HG03060 (cell line): ENCODE data around the gene PRMT5.
"Not testable (repeated sequence)": the region's sequence is repeated elsewhere in the genome, so short reads cannot be mapped to it uniquely, and the experiment has no call there.

ENCODE experiments used
- ATAC-seq: cut with Tn5 transposase; IDR thresholded peaks from one replicate; pipeline ENCODE4 v1.9.1; 2021; ENCODE audit warnings: low read depth, moderate number of reproducible peaks; ENCODE audit not compliant: unreplicated experiment

Gene PRMT5

DNA sequence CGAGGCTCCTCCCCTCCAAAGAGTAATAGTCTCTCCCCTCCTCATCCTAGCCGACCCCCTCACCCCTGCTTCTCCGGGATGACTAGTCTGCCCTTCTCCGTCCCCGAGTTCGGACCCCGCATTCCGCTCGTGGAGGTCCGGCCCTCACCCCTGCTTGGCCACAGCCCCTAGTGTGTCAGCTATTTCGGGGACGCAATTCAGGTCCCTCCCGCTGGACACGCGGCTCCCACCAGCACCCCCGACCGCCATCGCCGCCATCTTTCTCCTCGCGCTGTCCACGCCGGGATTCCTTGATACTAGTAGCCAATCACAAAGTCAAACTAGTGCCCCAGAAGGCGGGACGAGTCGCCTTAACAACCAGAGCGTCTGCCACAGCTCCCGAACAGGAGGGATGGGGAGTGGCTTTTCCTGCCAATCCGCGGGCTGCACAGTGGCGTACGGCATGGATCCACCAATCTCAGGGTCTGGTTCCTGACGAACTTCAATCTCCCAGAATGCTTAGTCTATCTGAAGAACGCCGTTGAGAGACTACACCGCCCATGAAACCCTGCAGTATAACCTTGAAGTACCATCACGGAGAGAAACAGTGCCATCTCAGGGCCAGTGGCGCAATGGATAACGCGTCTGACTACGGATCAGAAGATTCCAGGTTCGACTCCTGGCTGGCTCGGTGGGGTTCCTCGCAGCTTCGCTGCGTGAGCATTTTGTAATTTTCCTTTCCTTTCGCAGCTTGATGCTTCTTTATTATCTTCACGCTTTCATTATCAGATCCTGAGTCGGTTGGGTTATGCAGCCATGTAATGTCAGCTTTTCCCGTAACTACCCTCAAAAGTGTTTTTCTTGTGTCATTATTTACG, at the start of gene PRMT5:
Gene PRMT5 (minus strand): TSS at position 273 of the 857 bp plus-strand sequence. CDS start 15 bp downstream, at position 258.
- peak; percentile 87 for ATAC-seq

- ATAC-seq, result no peak
Measured at GRCh38 chr14:22978487-22978837, 49.3 kb upstream of the PRMT5 start.

DNA sequence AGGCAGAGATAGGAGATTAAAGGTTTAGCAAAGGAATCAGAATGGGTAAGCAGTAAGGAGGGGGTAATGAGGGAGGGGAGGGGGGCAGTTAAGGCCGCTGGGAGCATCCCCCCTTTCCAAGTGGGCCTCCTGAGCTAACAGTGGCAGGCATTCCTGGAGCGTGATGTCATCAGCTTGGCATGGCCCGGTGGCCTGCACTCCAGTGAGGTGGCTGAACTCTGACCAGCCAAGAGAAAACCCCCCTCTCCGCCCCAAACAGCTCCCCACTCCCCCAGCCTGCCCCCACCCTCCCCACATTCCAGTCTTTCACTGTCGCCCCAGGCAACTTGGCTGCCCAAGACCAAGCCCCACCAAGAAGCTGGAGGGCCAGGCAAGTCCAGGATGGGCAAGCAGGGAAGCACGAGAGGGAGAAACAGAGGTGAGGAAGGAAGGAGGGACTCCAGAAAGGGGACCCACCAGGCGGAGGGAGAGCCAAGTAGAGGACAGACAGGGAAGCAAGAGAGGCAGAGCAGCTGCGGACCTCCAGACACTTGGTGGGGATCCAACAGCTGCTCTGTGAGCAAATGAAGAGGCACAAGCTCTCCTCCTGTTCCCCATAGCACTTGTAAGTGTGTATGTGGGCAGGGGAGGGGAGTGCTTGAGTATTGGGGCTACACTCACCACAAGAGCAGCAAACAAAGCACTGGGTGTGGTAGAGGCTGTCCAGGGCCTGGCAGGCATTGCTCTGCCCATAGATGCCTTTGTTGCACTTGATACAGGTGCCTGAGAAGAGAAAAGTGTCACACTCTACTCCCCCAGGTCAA, 48.7 kb upstream of the PRMT5 start:
- ATAC-seq, result no peak

- no peak for ATAC-seq
Measured at GRCh38 chr14:22977434-22977683, 48.2 kb upstream of the PRMT5 start.

- no peak for ATAC-seq
Measured at GRCh38 chr14:22976620-22977433, 47.7 kb upstream of the PRMT5 start.

GRCh38 chr14:22974530-22975313, 45.5 kb upstream of the PRMT5 start:
- no peak for ATAC-seq

DNA sequence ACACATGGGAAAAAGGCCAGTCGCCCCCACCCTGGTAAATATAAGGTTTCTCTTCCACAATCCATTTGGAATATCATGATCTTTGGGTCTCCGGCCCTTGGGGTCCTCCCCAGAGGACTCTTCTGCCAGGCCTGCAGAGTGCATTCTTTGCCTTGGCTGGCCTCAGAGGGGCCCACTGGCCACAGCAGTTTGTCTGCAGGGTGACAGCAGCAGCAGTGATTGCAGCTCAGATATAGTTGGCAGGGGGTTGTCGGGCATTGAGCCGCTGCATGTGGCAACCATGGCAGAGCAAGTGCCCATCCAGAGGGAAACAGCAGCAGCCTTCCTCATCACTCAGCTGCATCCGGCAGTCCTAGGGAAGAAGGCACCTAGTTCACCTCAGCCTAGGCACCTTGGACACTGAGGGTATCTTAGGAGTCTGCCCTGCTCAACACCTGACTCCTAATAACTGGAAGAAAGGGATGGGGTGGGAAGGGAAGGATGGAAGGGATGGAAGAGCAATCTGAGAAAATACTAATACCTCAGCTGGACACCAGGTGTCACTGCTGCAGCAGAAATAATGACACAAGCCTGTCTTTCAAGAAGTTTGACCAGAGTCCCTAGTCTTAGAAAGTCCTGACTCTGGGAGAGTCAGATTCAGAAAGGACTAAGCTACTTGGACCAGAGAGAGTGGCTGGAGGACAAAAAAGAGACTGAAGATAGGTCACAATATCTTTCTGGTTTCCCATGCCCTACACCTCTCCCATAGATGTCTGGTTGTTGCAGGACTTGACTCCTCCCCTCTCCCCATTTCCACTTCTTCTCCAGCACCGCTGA, 44.2 kb upstream of the PRMT5 start:
- ATAC-seq, result no peak

DNA sequence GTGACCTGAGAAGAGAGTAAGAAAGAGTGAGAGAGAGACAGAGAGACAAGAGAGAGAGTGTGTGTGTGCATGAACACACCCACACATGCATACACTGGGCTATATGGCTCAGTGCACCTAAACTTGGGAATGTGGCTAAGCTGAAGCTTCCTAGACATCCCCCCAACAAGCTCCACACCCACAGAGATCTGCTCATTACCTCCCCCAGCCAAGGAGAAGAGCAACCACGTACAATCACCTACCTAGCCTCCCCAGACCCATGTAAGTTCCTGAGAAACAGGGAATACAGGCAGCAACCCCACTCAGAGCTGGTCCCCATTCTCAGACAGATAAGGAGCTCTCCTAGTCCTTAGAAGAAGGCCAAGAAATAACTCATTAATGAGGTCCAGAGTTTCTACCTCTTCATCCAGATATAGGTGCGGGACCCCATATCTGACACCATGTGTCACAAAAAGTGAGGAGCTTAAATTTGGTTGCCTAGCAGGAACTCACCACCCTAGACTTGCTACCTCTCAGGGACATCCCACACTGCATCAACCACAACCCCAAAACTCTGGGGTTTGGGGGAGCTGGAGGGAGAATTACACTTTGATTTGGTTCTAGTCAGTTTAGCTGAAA, 43.2 kb upstream of the PRMT5 start:
- ATAC-seq, result no peak

DNA sequence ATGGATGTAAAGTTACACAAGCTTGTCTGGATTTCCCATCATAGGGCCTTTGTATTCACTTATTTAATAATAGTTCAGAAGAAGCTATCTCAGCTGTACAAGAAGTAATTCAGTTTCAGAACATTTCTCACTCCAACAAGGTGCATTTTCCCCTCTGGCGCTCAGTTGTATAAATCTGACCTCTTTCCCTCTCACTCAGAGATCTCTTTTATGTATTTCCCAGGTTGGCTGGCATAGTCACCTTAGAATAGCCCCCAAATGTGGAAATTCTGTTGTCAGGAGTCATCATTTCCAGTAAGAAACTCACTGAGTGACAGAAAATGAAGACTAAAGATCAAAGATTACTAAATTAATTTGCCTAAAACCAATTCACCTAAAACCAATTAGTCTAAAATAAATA, 42.0 kb upstream of the PRMT5 start:
- ATAC-seq, result no peak

DNA sequence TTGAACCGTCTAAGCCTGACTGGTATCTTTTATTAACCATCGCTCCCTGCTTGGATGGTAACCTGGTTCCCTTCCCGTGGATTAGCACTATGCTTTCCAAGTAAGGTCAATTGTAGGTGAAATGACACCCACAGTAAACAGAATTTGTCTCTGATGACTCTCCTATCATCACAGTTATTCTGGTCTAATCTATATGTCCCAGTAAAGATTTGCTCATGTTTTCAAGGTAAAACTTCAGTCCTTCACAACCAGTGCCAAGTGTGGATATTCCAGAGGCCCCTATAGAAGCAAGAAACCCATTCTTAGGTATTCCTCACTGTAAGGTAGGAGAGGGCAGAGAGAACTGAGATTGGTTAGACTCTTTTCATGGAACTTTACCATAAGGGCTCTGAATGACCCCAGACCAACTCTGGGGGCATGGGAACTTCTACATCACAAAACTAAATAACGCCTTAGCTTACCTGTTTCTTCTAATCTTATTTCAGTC, 37.6 kb upstream of the PRMT5 start:
- no peak for ATAC-seq

- ATAC-seq, result not testable (repeated sequence)
Measured at GRCh38 chr14:22965916-22966782, 37.0 kb upstream of the PRMT5 start.

DNA sequence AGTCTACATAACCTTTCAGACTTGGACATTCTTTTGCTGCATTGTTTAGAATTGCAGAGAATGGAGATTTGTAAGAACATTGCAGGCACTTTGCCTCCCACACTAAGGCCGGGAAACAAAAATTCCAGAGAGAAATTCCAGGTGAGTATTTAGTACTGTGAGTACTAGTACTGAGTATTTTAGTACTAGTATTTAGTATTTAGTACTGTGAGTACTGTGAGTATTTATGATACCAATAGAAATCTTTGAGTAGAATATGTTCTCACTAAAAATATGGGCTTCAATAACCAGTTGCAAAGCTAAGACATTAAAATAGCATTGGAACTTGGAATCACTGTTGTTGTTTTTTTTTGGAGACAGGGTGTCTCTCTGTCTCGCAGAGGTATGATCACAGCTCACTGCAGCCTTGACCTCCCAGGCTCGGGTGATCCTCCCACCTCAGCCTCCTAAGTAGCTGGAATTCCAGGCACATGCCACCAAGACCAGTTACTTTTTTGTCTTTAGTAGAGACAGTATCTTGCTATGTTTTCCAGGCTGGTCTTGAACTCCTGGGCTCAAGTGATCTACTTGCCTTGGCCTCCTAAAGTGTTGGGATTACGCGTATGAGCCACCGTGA, 33.0 kb upstream of the PRMT5 start:
- no peak for ATAC-seq

GRCh38 chr14:22955702-22956569, 26.8 kb upstream of the PRMT5 start:
- no peak for ATAC-seq

DNA sequence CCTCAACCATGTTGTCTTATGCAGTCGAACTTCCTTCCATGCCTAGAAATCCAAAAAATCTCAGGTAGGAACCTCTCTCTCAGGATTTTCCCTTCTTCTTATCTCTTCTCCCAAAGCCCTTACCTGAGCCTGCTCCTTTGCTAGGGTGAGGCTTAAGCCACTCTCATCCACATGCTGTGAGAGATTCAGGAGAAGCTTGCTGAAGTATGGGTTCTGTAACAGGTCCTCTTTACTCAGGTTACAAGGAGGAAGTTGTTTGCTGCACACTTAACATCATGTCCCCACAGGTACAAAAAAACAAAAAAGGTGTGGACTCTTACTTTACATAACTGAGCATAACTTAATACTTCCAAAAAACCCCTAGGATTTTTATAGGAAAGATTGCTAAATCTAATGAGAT, 23.2 kb upstream of the PRMT5 start:
- no peak for ATAC-seq

DNA sequence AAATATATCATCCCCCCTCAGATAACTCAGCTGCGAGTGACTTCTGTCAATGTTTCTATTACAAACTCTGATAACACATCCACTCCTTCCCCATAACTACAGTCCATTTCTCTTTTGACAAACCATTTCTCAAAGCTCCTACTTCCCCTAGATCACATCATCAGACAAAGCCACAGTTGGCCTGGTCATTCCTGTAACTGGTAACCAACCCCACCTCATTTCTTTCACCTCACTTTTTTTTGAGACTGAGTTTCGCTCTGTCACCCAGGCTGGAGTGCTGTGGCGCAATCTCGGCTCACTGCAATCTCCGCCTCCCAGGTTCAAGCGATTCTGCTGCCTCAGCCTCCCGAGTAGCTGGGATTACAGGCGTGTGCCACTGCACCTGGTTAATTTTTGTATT, 22.6 kb upstream of the PRMT5 start:
- ATAC-seq, result not testable (repeated sequence)

GRCh38 chr14:22945642-22946041, 16.5 kb upstream of the PRMT5 start:
- no peak for ATAC-seq

DNA sequence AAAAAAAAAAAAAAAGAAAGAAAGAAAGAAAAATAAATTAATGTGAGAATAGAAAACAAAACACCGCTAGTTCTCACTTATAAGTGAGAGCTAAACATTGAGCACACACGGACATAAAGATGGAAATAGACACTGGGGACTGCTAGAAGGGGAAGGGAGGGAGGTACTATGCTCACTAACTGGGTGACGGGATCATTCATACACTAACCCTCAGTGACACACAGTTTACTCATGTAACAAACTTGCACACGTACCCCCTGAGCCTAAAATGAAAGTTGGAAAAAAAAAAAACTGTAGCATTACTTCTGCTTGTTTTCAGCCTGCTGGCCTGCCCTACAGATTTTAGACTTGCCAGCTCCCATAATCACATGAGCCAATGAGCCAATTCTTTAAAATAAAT, 10.5 kb upstream of the PRMT5 start:
- ATAC-seq, result no peak
